Measurements from ENCODE around the gene ARHGAP28.
"Not testable (repeated sequence)": the region's sequence is repeated elsewhere in the genome, so short reads cannot be mapped to it uniquely, and the experiment has no call there.

Gene ARHGAP28

GRCh38 chr18:6877288-6877687 is 147.8 kb downstream of the ARHGAP28 start:
- no peak for DNase-seq

GRCh38 chr18:6878556-6879297 is 149.2 kb downstream of the ARHGAP28 start:
- peak; percentile 88 for DNase-seq

- DNase-seq = no peak
These were observed 150.1 kb downstream of the ARHGAP28 start for GRCh38 chr18:6879508-6880195.

- peak; percentile 79 for DNase-seq
These were observed 151.7 kb downstream of the ARHGAP28 start for GRCh38 chr18:6881034-6881820.

- DNase-seq = no peak
These were observed 152.9 kb downstream of the ARHGAP28 start for GRCh38 chr18:6882401-6882800.

GRCh38 chr18:6885006-6885481 is 155.5 kb downstream of the ARHGAP28 start:
- DNase-seq = peak; percentile 42

- DNase-seq = peak; percentile 83
These were observed 156.7 kb downstream of the ARHGAP28 start for GRCh38 chr18:6885992-6886796.

- DNase-seq = no peak
These were observed 157.3 kb downstream of the ARHGAP28 start for GRCh38 chr18:6886797-6887330.

- no peak for DNase-seq
These were observed 162.3 kb downstream of the ARHGAP28 start for GRCh38 chr18:6891788-6892187.

- no peak for DNase-seq
These were observed 171.9 kb downstream of the ARHGAP28 start for GRCh38 chr18:6901286-6901926.

- DNase-seq = no peak
These were observed 187.6 kb downstream of the ARHGAP28 start for GRCh38 chr18:6917072-6917471.

- peak; percentile 60 for DNase-seq
These were observed 190.8 kb downstream of the ARHGAP28 start for GRCh38 chr18:6920099-6920955.

- no peak for DNase-seq
These were observed 192.1 kb downstream of the ARHGAP28 start for GRCh38 chr18:6921571-6921970.

- DNase-seq = no peak
These were observed 193.7 kb downstream of the ARHGAP28 start for GRCh38 chr18:6923220-6923619.

GRCh38 chr18:6927153-6927552 is 197.6 kb downstream of the ARHGAP28 start:
- DNase-seq = no peak

- no peak for DNase-seq
These were observed 198.8 kb downstream of the ARHGAP28 start for GRCh38 chr18:6928359-6928758.

GRCh38 chr18:6929370-6930102 is 200.0 kb downstream of the ARHGAP28 start:
- DNase-seq = no peak

GRCh38 chr18:6934859-6935258 is 205.3 kb downstream of the ARHGAP28 start:
- no peak for DNase-seq

GRCh38 chr18:6938003-6938402 is 208.5 kb downstream of the ARHGAP28 start:
- DNase-seq = no peak

GRCh38 chr18:6938403-6938802 is 208.9 kb downstream of the ARHGAP28 start:
- DNase-seq = not testable (repeated sequence)
